Neural cell (in vitro differentiated cells): Measurements from ENCODE around the gene NRN1L.

Experiments
- CTCF ChIP-seq: fragments of 450-650 bp; IDR thresholded peaks from 2 replicates; pipeline ENCODE4 v1.5.1; 2014; ENCODE audit warnings: antibody characterized with exemption, mild to moderate bottlenecking, moderate library complexity; ENCODE audit not compliant: poor library complexity, severe bottlenecking
- EP300 ChIP-seq: fragments of 450-650 bp; conservative IDR thresholded peaks from 2 replicates; pipeline ENCODE4 v1.6.1; 2014; ENCODE audit warnings: antibody characterized with exemption, mild to moderate bottlenecking, moderate library complexity; ENCODE audit not compliant: poor library complexity, severe bottlenecking
- EZH2 ChIP-seq: fragments of 200-600, 300-800 bp; shearing (Covaris generic), sonication (generic); IDR thresholded peaks from 2 replicates; pipeline ENCODE4 v1.6.1; 2014; ENCODE audit warnings: antibody characterized with exemption, low read length, borderline replicate concordance, mild to moderate bottlenecking; ENCODE audit not compliant: insufficient read depth, poor library complexity, severe bottlenecking
- POLR2AphosphoS5 ChIP-seq: IDR thresholded peaks from 2 replicates; pipeline ENCODE4 v1.6.1; 2012
- RAD21 ChIP-seq: fragments of 450-650 bp; conservative IDR thresholded peaks from 2 replicates; pipeline ENCODE4 v1.6.1; 2014; ENCODE audit warnings: antibody characterized with exemption, mild to moderate bottlenecking, moderate library complexity
- SMC3 ChIP-seq: fragments of 450-650 bp; conservative IDR thresholded peaks from 2 replicates; pipeline ENCODE4 v1.6.1; 2014; ENCODE audit warnings: antibody characterized with exemption, mild to moderate bottlenecking, moderate library complexity; ENCODE audit not compliant: poor library complexity
- TAF1 ChIP-seq: IDR thresholded peaks from 2 replicates; pipeline ENCODE4 v1.6.1; 2012; ENCODE audit warnings: low read depth
- TF ChIP-seq, protein P1 (sequence below): IDR thresholded peaks from 2 replicates; pipeline ENCODE4 v1.6.1; 2012; ENCODE audit warnings: borderline replicate concordance

DNA sequence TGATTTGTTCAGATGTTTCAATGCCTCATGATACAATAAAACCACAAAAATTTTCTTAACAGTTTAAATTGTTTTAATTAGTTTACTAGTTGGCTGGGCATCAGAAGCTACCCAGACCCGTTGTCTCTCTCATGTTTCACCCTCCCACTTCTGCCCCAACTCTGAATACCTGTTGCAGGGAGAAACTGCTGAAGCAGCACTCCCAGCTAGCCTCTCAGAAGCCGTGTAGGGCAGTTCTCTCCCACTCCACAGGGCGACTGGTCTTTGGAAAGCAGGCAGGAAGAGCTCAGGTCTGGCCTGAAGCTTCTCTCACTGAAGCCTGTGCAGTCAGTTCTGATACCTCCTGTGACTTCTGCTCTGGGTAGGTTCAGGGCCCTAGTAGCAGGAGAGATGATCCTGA, 13.4 kb upstream of the NRN1L start:
- no peak for TF ChIP-seq CTCF
- no peak for TF ChIP-seq POLR2AphosphoS5
- no peak for TF ChIP-seq EZH2
- TF ChIP-seq RAD21, result no peak
- TF ChIP-seq EP300, result no peak
- TF ChIP-seq, protein P1, sequence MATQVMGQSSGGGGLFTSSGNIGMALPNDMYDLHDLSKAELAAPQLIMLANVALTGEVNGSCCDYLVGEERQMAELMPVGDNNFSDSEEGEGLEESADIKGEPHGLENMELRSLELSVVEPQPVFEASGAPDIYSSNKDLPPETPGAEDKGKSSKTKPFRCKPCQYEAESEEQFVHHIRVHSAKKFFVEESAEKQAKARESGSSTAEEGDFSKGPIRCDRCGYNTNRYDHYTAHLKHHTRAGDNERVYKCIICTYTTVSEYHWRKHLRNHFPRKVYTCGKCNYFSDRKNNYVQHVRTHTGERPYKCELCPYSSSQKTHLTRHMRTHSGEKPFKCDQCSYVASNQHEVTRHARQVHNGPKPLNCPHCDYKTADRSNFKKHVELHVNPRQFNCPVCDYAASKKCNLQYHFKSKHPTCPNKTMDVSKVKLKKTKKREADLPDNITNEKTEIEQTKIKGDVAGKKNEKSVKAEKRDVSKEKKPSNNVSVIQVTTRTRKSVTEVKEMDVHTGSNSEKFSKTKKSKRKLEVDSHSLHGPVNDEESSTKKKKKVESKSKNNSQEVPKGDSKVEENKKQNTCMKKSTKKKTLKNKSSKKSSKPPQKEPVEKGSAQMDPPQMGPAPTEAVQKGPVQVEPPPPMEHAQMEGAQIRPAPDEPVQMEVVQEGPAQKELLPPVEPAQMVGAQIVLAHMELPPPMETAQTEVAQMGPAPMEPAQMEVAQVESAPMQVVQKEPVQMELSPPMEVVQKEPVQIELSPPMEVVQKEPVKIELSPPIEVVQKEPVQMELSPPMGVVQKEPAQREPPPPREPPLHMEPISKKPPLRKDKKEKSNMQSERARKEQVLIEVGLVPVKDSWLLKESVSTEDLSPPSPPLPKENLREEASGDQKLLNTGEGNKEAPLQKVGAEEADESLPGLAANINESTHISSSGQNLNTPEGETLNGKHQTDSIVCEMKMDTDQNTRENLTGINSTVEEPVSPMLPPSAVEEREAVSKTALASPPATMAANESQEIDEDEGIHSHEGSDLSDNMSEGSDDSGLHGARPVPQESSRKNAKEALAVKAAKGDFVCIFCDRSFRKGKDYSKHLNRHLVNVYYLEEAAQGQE, result no peak
- no peak for TF ChIP-seq TAF1
- no peak for TF ChIP-seq SMC3
